ENCODE results near the gene CNNM2.

CNNM2 gene

GRCh38 chr10:103077491-103078308, 159.6 kb downstream of the CNNM2 start:
- no peak for DNase-seq

- no peak for DNase-seq
Measured at GRCh38 chr10:103078309-103078615, 160.2 kb downstream of the CNNM2 start.

- DNase-seq, result no peak
Measured at GRCh38 chr10:103078676-103079075, 160.6 kb downstream of the CNNM2 start.

GRCh38 chr10:103079100-103079499, 161.0 kb downstream of the CNNM2 start:
- DNase-seq, result no peak

- no peak for DNase-seq
Measured at GRCh38 chr10:103079946-103080345, 161.9 kb downstream of the CNNM2 start.

GRCh38 chr10:103080891-103081581, 162.9 kb downstream of the CNNM2 start:
- no peak for DNase-seq

GRCh38 chr10:103082683-103083082, 164.6 kb downstream of the CNNM2 start:
- DNase-seq, result no peak

- no peak for DNase-seq
Measured at GRCh38 chr10:103083266-103083976, 165.3 kb downstream of the CNNM2 start.

- no peak for DNase-seq
Measured at GRCh38 chr10:103083977-103084320, 165.9 kb downstream of the CNNM2 start.

- DNase-seq, result no peak
Measured at GRCh38 chr10:103086261-103086660, 168.2 kb downstream of the CNNM2 start.

- no peak for DNase-seq
Measured at GRCh38 chr10:103086799-103087198, 168.7 kb downstream of the CNNM2 start.

- no peak for DNase-seq
Measured at GRCh38 chr10:103089493-103089892, 171.4 kb downstream of the CNNM2 start.

- no peak for DNase-seq
Measured at GRCh38 chr10:103090911-103091310, 172.8 kb downstream of the CNNM2 start.

- no peak for DNase-seq
Measured at GRCh38 chr10:103095005-103095404, 176.9 kb downstream of the CNNM2 start.

- DNase-seq, result no peak
Measured at GRCh38 chr10:103096130-103096529, 178.0 kb downstream of the CNNM2 start.

- DNase-seq, result no peak
Measured at GRCh38 chr10:103098240-103098639, 180.1 kb downstream of the CNNM2 start.

GRCh38 chr10:103100620-103101019, 182.5 kb downstream of the CNNM2 start:
- no peak for DNase-seq

- DNase-seq, result no peak
Measured at GRCh38 chr10:103102195-103102594, 184.1 kb downstream of the CNNM2 start.

GRCh38 chr10:103103989-103104388, 185.9 kb downstream of the CNNM2 start:
- no peak for DNase-seq

GRCh38 chr10:103104721-103105120, 186.6 kb downstream of the CNNM2 start:
- no peak for DNase-seq

- DNase-seq, result no peak
Measured at GRCh38 chr10:103105462-103105861, 187.4 kb downstream of the CNNM2 start.

GRCh38 chr10:103106539-103106938, 188.4 kb downstream of the CNNM2 start:
- no peak for DNase-seq

GRCh38 chr10:103109821-103110220, 191.7 kb downstream of the CNNM2 start:
- no peak for DNase-seq

- no peak for DNase-seq
Measured at GRCh38 chr10:103110407-103110806, 192.3 kb downstream of the CNNM2 start.

All from NCI-H2081 treated with DMSO at 0.1 percent for 48 hours (cell line).